Astrocyte (in vitro differentiated cells and primary cell): Measurements from ENCODE around the gene HSD17B4.

Source experiments
- EZH2 ChIP-seq: IDR thresholded peaks from 2 replicates; pipeline ENCODE4 v1.6.1; 2012; ENCODE audit warnings: mild to moderate bottlenecking, low read length, inconsistent platforms; ENCODE audit not compliant: insufficient read depth
- TF ChIP-seq, protein P1 (sequence below): IDR thresholded peaks from 2 replicates; pipeline ENCODE4 v1.5.1; 2011; ENCODE audit warnings: low read depth, mild to moderate bottlenecking, inconsistent platforms, low read length, moderate library complexity; ENCODE audit not compliant: insufficient read depth

- TF ChIP-seq, protein P1, sequence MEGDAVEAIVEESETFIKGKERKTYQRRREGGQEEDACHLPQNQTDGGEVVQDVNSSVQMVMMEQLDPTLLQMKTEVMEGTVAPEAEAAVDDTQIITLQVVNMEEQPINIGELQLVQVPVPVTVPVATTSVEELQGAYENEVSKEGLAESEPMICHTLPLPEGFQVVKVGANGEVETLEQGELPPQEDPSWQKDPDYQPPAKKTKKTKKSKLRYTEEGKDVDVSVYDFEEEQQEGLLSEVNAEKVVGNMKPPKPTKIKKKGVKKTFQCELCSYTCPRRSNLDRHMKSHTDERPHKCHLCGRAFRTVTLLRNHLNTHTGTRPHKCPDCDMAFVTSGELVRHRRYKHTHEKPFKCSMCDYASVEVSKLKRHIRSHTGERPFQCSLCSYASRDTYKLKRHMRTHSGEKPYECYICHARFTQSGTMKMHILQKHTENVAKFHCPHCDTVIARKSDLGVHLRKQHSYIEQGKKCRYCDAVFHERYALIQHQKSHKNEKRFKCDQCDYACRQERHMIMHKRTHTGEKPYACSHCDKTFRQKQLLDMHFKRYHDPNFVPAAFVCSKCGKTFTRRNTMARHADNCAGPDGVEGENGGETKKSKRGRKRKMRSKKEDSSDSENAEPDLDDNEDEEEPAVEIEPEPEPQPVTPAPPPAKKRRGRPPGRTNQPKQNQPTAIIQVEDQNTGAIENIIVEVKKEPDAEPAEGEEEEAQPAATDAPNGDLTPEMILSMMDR: no peak
- no peak for TF ChIP-seq EZH2
Measured at GRCh38 chr5:119578937-119579336, 126.6 kb downstream of the HSD17B4 start.
